ENCODE results near the gene ANKRD10. TPM values are rescaled to one million over a fixed set of nuclear protein-coding genes. Genes with fewer than 3 reads are reported as not detected.

The ANKRD10 gene
- total RNA-seq, 2 experiments from 2014 or later = 101 to 111 TPM

DNA sequence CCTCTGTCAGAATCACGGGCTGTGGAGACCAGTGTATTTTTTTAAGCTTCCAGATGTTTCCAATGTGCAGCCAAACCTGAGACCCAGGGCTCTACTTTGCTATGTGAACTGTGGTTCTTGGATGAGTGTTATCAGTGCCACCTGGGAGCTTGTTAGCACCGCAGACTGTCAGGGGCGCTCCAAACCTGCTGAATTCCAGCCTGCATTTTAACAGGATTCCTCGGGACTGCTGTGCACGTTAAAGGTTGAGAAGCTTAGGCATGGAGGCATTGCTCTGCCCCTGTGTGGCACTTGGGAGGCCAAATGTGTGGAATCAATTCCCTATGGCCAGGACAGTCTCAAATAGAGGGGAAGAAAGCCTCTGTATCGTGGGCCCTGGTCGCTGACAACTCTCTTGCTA, 80.3 kb downstream of the ANKRD10 start:
- Mint-ChIP-seq H3K27ac (no peak overlapping the region), H3K36me3 (ENCODE audit: low read depth) (no peaks in the 10 kb centered on the region), H3K9me3 (no peaks in the 10 kb centered on the region), H3K27me3 (peaks cover 9% of the 10 kb centered on the region), H3K4me3 (no peak overlapping the region), H3K4me1 (no peaks in the 10 kb centered on the region)
- ChIA-PET CTCF (no interaction called here), POLR2A (no interaction called here)
- DNase-seq = no peak

DNA sequence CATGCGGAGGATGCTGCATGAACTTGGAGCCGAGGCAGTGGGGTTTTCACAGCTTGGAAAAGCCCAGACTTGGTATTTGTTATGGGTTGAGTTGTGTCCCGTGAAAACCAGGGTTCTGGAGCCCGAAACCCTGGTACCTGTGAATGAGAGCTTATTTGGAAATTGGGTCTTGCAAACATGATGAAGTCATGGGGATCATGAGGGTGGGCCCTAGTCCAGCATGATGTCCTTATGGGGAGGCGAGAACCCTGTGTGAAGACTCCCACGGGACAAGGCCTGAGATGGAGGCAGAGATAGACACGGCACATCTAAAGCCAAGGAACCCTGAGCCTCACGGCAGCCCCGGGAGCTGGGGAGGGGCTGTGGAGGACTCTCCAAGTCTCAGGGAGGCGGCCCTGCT, 82.3 kb downstream of the ANKRD10 start:
- Mint-ChIP-seq H3K36me3 (ENCODE audit: low read depth) (no peaks in the 10 kb centered on the region), H3K4me3 (no peak overlapping the region), H3K27me3 (peaks cover 2% of the 10 kb centered on the region), H3K27ac (no peak overlapping the region), H3K9me3 (no peaks in the 10 kb centered on the region), H3K4me1 (no peaks in the 10 kb centered on the region)
- CTCF ChIA-PET = no interaction called here
- no peak for DNase-seq
- POLR2A ChIA-PET = interaction anchor here (0.6 kb wide), 1 partner anchor 82 kb away, joined by 9 read pairs; no protein-coding TSS in a partner anchor

DNA sequence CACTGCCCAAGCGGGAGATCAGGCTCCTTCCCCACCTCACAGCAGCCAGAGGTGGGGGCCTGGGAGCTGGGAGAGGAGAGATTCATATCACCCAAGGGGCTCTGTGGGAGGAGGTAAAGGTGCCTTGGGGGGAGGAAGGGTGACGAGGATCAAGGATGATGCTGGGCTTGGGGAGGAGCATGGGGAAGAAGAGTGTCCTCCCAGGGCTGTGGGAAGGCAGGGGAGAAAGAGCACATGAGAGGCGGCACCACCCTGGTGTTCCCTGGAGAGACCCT, 82.7 kb downstream of the ANKRD10 start:
- Mint-ChIP-seq H3K27ac (no peak overlapping the region), H3K9me3 (no peaks in the 10 kb centered on the region), H3K27me3 (peaks cover under 1% of the 10 kb centered on the region), H3K4me1 (no peaks in the 10 kb centered on the region), H3K4me3 (no peak overlapping the region), H3K36me3 (ENCODE audit: low read depth) (no peaks in the 10 kb centered on the region)
- ChIA-PET CTCF (no interaction called here), POLR2A (no interaction called here)
- DNase-seq = no peak

DNA sequence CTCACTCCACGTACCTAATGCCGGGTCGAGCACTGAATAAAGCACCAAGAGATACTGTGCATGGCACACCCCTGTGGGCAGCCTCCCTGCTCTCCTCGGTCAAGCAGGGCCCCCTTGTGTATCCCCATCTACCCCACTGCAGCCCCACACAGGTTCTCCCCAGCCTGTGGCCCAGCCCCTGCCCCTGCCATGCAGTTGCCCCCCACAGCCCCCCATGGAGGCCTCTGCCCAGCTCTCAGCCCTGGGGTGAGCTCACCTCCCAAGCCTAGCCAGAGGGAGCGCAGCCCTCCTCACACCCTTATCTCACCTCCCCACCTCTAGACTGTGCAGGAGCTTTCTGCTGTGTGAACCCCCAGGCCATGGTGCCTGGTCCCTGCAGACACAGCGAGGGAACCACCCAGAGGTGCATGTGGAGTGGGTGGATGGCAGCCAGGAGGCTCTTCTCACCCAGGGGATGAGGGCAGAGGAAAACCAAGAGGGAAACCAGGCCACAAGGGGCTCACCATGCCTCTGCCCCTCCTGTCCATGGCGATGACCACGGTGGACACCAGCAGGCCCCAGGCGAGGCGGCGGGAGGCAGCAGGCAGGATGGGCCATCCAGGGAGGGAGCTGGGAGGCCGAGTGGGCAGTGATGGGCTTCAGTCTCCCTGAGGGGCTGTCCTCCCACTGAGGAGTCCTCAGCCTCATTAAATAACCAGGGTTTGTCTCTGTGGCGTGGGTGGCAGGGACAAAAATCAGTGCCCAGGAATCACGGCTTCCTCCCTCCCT, 83.2 kb downstream of the ANKRD10 start:
- ChIA-PET CTCF (no interaction called here), POLR2A (no interaction called here)
- no peaks in the 10 kb centered on the region for H3K27me3 Mint-ChIP-seq
- no peaks in the 10 kb centered on the region for H3K4me1 Mint-ChIP-seq
- H3K9me3 Mint-ChIP-seq = no peaks in the 10 kb centered on the region
- no peak overlapping the region for H3K27ac Mint-ChIP-seq
- no peaks in the 10 kb centered on the region for H3K36me3 Mint-ChIP-seq (ENCODE audit: low read depth)
- no peak for DNase-seq
- no peak overlapping the region for H3K4me3 Mint-ChIP-seq

DNA sequence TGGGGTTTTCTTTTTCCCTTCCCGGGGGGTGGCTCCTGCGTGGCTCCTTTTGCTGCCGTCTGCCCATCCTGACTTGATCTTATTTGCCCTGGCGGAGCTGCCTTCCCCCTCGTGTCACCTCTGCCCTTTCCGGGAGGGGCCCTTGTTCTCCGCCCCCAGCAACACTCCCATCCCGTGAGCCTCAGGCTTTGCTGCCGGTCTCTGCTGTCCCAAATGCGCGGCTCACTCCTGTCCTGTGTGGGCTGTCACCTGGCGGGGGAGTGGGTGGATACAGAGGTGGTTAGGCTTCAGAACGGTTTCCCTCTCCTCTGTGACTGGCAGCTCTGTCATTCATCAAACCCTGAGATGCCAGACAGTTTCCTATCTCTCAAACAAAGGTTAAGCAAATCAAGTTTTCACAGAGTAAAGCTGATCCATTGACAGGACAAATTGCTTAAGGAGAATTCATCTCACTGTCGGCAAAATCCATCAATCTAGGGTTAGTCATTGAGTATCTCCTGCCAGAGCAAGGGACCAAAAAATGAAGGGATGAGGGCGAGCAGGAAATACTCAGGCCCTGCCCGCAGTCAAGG, 84.0 kb downstream of the ANKRD10 start:
- no peak overlapping the region for H3K4me3 Mint-ChIP-seq
- no peaks in the 10 kb centered on the region for H3K27me3 Mint-ChIP-seq
- no peaks in the 10 kb centered on the region for H3K36me3 Mint-ChIP-seq (ENCODE audit: low read depth)
- ChIA-PET POLR2A (no interaction called here), CTCF (interaction anchor here (0.6 kb wide), 1 partner anchor 10 kb away, joined by 3 read pairs; no protein-coding TSS in a partner anchor)
- H3K9me3 Mint-ChIP-seq = no peaks in the 10 kb centered on the region
- DNase-seq = no peak
- H3K27ac Mint-ChIP-seq = no peak overlapping the region
- no peaks in the 10 kb centered on the region for H3K4me1 Mint-ChIP-seq

DNA sequence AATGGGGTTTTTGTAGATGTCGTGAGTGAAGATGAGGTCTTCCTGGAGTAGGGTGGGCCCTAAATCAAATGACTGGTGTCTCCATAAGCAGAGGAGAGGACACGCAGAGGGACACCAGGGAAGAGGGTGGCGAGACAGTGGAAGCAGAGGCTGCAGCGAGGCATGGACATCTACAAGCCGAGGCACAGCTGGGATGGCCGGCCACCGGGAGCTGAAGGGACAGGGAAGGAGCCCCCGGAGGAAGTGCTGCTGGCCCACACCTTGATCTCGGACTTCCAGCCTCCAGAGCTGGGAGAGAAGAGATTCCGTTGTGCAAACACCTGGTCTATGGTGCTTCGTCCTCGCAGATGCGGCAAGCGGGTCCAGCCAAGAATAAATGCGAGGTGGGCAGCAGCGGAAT, 84.5 kb downstream of the ANKRD10 start:
- CTCF ChIA-PET = interaction anchor here (0.6 kb wide), 1 partner anchor 11 kb away, joined by 3 read pairs; no protein-coding TSS in a partner anchor
- Mint-ChIP-seq H3K9me3 (no peaks in the 10 kb centered on the region), H3K36me3 (ENCODE audit: low read depth) (no peaks in the 10 kb centered on the region), H3K4me3 (no peak overlapping the region), H3K27me3 (no peaks in the 10 kb centered on the region), H3K4me1 (no peaks in the 10 kb centered on the region), H3K27ac (no peak overlapping the region)
- no peak for DNase-seq
- POLR2A ChIA-PET = no interaction called here

DNA sequence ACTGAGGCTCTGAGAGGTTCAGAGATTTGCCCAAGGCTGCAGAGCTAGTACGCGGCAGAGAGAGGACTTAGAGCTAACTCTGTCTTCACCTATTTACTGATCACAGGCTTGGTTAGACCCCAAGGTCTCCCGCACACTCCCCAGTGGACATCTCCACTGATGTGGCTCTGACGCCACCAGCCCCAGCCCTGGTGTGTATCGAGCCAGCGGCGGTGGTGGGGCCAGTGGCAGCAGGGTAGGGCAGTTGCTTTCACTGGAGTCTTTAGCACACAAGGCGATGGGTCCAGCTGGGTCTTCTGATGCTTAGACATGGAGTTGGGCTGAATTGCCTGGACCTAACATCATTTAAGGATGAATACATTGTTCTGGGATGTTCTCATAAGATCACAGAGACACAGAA, 85.4 kb downstream of the ANKRD10 start:
- no peaks in the 10 kb centered on the region for H3K9me3 Mint-ChIP-seq
- no peaks in the 10 kb centered on the region for H3K27me3 Mint-ChIP-seq
- no peaks in the 10 kb centered on the region for H3K36me3 Mint-ChIP-seq (ENCODE audit: low read depth)
- CTCF ChIA-PET = no interaction called here
- no peak overlapping the region for H3K4me3 Mint-ChIP-seq
- no peak for DNase-seq
- POLR2A ChIA-PET = no interaction called here
- H3K4me1 Mint-ChIP-seq = no peaks in the 10 kb centered on the region
- H3K27ac Mint-ChIP-seq = no peak overlapping the region

DNA sequence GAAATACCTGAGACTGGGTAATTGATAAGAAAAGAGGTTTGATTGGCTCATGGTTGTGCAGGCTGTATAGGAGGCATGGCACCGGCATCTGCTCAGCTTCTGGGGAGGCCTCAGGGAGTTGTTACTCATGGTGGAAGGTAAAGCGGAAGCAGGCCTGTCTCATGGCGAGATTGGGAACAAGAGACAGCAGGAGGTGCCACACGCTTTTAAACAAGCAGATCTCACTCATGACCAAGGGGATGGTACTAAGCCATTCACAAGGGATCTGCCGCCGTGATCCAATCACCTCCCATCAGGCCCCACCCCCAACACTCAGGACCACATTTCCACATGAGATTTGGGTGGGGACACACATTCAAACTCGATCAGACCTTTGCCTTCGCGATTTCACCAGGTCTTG, 86.2 kb downstream of the ANKRD10 start:
- DNase-seq = no peak
- H3K9me3 Mint-ChIP-seq = no peaks in the 10 kb centered on the region
- H3K4me1 Mint-ChIP-seq = no peaks in the 10 kb centered on the region
- no peaks in the 10 kb centered on the region for H3K27me3 Mint-ChIP-seq
- POLR2A ChIA-PET = no interaction called here
- no peaks in the 10 kb centered on the region for H3K36me3 Mint-ChIP-seq (ENCODE audit: low read depth)
- no peak overlapping the region for H3K4me3 Mint-ChIP-seq
- CTCF ChIA-PET = no interaction called here
- H3K27ac Mint-ChIP-seq = no peak overlapping the region

Other genes starting within 250 kb of the ANKRD10 start
- gene CARS2, start 209.0 kb downstream of the ANKRD10 start, total RNA-seq = 10 to 100 TPM; 58.9 to 69.5 TPM
- gene ING1, start 201.4 kb downstream of the ANKRD10 start, total RNA-seq = 10 to 100 TPM; 16.0 to 21.3 TPM
- gene ARHGEF7, start 200.2 kb upstream of the ANKRD10 start, total RNA-seq = 10 to 100 TPM; 64.5 to 72.2 TPM

Data from activated CD4-positive, alpha-beta T cell treated with anti-CD3 and anti-CD28 coated beads, Interleukin-2, amount 10 ng/mL, durations not matched to agents 7 days and 5 days (primary cell).